ENCODE measurements around the gene UQCC5.

UQCC5 gene, protein sequence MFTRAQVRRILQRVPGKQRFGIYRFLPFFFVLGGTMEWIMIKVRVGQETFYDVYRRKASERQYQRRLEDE

DNA sequence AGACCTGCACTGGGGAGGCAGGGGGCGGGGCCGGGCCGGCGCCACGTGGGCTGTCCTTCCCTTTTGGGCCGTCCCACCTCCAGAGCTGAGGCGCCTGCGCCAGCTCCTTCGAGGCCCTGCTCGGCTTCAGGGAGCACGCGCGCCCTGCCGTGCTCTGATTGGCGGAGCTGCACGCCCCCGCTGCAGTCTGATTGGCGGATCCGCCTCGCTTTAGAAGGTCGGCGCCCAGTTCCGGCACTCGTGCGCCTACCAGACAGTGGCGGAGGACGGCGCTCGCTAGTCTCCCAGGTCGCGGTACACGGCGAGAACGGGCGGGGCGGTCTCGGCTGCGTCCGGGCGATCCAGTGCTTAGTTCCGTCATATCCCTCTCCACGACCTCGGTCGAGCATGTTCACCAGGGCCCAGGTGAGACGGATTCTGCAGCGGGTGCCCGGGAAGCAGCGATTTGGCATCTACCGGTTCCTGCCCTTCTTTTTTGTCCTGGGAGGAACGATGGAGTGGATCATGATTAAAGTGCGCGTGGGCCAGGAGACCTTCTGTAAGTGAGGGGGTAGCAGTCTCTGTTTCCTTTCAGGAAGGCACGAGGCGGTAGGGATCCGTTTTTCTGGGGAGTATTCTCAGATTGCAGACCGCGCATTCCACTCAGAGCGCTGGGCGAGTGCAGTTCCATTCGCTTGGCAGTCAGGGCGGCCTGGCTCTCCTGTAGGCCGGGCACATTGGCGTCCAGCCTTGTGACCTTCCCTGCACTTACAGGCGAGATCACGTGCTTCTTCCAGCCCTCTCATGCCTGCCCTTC, at the start of gene UQCC5:
Gene UQCC5, plus strand, starts transcription at position 237 of the 796 bp plus-strand sequence. Its CDS starts 151 bp downstream, at position 388.
- CTCF ChIA-PET = interaction anchor here (0.6 to 1.2 kb wide), 3 partner anchors 59 to 124 kb away, joined by 3 read pairs; no protein-coding TSS in a partner anchor
- TF ChIP-seq LEF1 (IDR thresholded peaks at IDR 0.05; ENCODE audit: borderline replicate concordance) (no peak), FOXA1 (IDR thresholded peaks at IDR 0.05) (no peak), ARNT (IDR thresholded peaks at IDR 0.05) (no peak), FOXK2 (IDR thresholded peaks at IDR 0.05) (no peak), SP1 (IDR thresholded peaks at IDR 0.05) (no peak), ZNF384 (IDR thresholded peaks at IDR 0.05) (no peak), ELF4 (IDR thresholded peaks at IDR 0.05) (peak; percentile 89), SUZ12 (IDR thresholded peaks at IDR 0.05) (no peak), L3MBTL2 (conservative IDR thresholded peaks at IDR 0.05) (peak; percentile 93), NFRKB (IDR thresholded peaks at IDR 0.05) (no peak), HDGF (IDR thresholded peaks at IDR 0.05; ENCODE audit: borderline replicate concordance) (peak; percentile 94; the same call in 1 of the 2 replicates), FOXM1 (IDR thresholded peaks at IDR 0.05; ENCODE audit: borderline replicate concordance) (no peak), BHLHE40 (IDR thresholded peaks at IDR 0.05; ENCODE audit: borderline replicate concordance) (no peak)
- TF ChIP-seq, protein P1, sequence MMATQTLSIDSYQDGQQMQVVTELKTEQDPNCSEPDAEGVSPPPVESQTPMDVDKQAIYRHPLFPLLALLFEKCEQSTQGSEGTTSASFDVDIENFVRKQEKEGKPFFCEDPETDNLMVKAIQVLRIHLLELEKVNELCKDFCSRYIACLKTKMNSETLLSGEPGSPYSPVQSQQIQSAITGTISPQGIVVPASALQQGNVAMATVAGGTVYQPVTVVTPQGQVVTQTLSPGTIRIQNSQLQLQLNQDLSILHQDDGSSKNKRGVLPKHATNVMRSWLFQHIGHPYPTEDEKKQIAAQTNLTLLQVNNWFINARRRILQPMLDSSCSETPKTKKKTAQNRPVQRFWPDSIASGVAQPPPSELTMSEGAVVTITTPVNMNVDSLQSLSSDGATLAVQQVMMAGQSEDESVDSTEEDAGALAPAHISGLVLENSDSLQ (IDR thresholded peaks at IDR 0.05) = peak; percentile 92
- DNase-seq (ENCODE audit: extremely low spot score) = peak; percentile 98
- POLR2A ChIA-PET = interaction anchor here (0.6 to 1.2 kb wide), 14 partner anchors 8 to 168 kb away, joined by 3 to 6 read pairs (median 4); no protein-coding TSS in a partner anchor

DNA sequence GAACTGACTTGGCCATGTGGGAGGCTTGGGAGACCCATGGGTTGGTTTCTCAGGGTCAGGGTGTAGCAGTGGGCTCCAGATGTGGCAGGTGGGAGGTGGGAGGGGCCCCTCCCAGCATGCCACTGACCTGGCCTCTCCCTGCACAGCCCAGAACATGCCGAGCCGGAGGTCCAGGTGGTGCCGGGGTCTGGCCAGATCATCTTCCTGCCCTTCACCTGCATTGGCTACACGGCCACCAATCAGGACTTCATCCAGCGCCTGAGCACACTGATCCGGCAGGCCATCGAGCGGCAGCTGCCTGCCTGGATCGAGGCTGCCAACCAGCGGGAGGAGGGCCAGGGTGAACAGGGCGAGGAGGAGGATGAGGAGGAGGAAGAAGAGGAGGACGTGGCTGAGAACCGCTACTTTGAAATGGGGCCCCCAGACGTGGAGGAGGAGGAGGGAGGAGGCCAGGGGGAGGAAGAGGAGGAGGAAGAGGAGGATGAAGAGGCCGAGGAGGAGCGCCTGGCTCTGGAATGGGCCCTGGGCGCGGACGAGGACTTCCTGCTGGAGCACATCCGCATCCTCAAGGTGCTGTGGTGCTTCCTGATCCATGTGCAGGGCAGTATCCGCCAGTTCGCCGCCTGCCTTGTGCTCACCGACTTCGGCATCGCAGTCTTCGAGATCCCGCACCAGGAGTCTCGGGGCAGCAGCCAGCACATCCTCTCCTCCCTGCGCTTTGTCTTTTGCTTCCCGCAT, 49.2 kb upstream of the UQCC5 start:
- no peak for DNase-seq (ENCODE audit: extremely low spot score)
- POLR2A ChIA-PET = no interaction called here
- CTCF ChIA-PET = no interaction called here
- TF ChIP-seq FOXK2 (IDR thresholded peaks at IDR 0.05) (no peak), ZNF384 (IDR thresholded peaks at IDR 0.05) (no peak), HDGF (IDR thresholded peaks at IDR 0.05; ENCODE audit: borderline replicate concordance) (no peak)

DNA sequence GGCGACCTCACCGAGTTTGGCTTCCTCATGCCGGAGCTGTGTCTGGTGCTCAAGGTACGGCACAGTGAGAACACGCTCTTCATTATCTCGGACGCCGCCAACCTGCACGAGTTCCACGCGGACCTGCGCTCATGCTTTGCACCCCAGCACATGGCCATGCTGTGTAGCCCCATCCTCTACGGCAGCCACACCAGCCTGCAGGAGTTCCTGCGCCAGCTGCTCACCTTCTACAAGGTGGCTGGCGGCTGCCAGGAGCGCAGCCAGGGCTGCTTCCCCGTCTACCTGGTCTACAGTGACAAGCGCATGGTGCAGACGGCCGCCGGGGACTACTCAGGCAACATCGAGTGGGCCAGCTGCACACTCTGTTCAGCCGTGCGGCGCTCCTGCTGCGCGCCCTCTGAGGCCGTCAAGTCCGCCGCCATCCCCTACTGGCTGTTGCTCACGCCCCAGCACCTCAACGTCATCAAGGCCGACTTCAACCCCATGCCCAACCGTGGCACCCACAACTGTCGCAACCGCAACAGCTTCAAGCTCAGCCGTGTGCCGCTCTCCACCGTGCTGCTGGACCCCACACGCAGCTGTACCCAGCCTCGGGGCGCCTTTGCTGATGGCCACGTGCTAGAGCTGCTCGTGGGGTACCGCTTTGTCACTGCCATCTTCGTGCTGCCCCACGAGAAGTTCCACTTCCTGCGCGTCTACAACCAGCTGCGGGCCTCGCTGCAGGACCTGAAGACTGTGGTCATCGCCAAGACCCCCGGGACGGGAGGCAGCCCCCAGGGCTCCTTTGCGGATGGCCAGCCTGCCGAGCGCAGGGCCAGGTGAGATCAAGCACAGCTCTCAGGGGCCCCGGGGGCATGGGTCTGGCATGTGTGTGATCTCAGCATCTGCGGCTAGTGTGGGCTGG, 48.4 kb upstream of the UQCC5 start:
- TF ChIP-seq ARNT (IDR thresholded peaks at IDR 0.05) = no peak
- no peak for TF ChIP-seq ZNF384 (IDR thresholded peaks at IDR 0.05)
- no peak for TF ChIP-seq FOXM1 (IDR thresholded peaks at IDR 0.05; ENCODE audit: borderline replicate concordance)
- no peak for TF ChIP-seq FOXK2 (IDR thresholded peaks at IDR 0.05)
- TF ChIP-seq ELF4 (IDR thresholded peaks at IDR 0.05) = no peak
- TF ChIP-seq CTBP1 (IDR thresholded peaks at IDR 0.05; ENCODE audit: borderline replicate concordance) = no peak
- no peak for TF ChIP-seq HDGF (IDR thresholded peaks at IDR 0.05; ENCODE audit: borderline replicate concordance)
- TF ChIP-seq, protein P1 (IDR thresholded peaks at IDR 0.05) = no peak
- TF ChIP-seq L3MBTL2 (conservative IDR thresholded peaks at IDR 0.05) = no peak
- no peak for TF ChIP-seq BHLHE40 (IDR thresholded peaks at IDR 0.05; ENCODE audit: borderline replicate concordance)
- no peak for TF ChIP-seq SUZ12 (IDR thresholded peaks at IDR 0.05)
- TF ChIP-seq FOXA1 (IDR thresholded peaks at IDR 0.05) = no peak
- TF ChIP-seq TARDBP (IDR thresholded peaks at IDR 0.05) = no peak
- DNase-seq (ENCODE audit: extremely low spot score) = no peak
- ChIA-PET POLR2A (no interaction called here), CTCF (no interaction called here)

DNA sequence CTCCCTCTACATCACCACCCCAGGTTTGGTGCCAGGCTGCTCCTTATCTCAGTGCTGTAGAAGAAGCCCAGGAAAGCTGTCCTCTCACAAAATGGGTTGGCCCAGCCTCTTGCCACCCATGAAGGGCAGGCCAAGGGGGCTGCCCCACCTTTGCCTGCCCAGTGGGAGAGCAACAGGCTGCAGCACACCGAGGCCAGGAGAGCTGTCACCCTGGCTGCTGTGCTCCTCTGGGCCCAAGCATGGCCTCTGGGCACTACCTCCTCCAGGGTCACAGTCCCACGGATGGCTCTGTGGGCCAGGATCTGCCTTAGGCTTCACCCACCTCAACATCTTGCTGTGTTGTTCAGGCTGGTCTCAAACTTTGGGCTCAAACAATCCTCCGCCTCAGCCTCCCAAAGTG, 47.7 kb upstream of the UQCC5 start:
- ChIA-PET CTCF (no interaction called here), POLR2A (no interaction called here)
- TF ChIP-seq FOXM1 (IDR thresholded peaks at IDR 0.05; ENCODE audit: borderline replicate concordance) (no peak), FOXK2 (IDR thresholded peaks at IDR 0.05) (no peak), BHLHE40 (IDR thresholded peaks at IDR 0.05; ENCODE audit: borderline replicate concordance) (no peak), ZNF384 (IDR thresholded peaks at IDR 0.05) (no peak), SP1 (IDR thresholded peaks at IDR 0.05) (no peak), FOXA1 (IDR thresholded peaks at IDR 0.05) (no peak), TARDBP (IDR thresholded peaks at IDR 0.05) (no peak), ARNT (IDR thresholded peaks at IDR 0.05) (no peak), LEF1 (IDR thresholded peaks at IDR 0.05; ENCODE audit: borderline replicate concordance) (no peak), NFRKB (IDR thresholded peaks at IDR 0.05) (no peak), HDGF (IDR thresholded peaks at IDR 0.05; ENCODE audit: borderline replicate concordance) (no peak), CTBP1 (IDR thresholded peaks at IDR 0.05; ENCODE audit: borderline replicate concordance) (no peak), ELF4 (IDR thresholded peaks at IDR 0.05) (no peak), SUZ12 (IDR thresholded peaks at IDR 0.05) (no peak)
- TF ChIP-seq, protein P1 (IDR thresholded peaks at IDR 0.05) = no peak
- no peak for DNase-seq (ENCODE audit: extremely low spot score)

DNA sequence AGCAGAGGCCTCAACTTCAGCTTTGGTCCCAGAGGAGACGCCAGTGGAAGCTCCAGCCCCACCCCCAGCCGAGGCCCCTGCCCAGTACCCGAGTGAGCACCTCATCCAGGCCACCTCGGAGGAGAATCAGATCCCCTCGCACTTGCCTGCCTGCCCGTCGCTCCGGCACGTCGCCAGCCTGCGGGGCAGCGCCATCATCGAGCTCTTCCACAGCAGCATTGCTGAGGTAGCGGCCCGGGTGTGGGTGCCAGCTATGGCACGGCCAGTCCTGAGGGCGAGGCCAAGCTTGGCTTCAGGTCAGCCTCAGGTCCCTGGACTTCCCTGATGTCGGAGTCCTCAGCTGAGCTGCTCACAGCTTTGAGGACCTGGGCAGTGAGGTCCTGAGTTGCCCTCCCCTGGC, 47.0 kb upstream of the UQCC5 start:
- DNase-seq (ENCODE audit: extremely low spot score) = no peak
- POLR2A ChIA-PET = no interaction called here
- CTCF ChIA-PET = no interaction called here
- no peak for TF ChIP-seq FOXM1 (IDR thresholded peaks at IDR 0.05; ENCODE audit: borderline replicate concordance)
- no peak for TF ChIP-seq CTBP1 (IDR thresholded peaks at IDR 0.05; ENCODE audit: borderline replicate concordance)
- TF ChIP-seq L3MBTL2 (conservative IDR thresholded peaks at IDR 0.05) = no peak
- TF ChIP-seq ELF4 (IDR thresholded peaks at IDR 0.05) = no peak
- no peak for TF ChIP-seq LEF1 (IDR thresholded peaks at IDR 0.05; ENCODE audit: borderline replicate concordance)
